ENCODE measurements around the gene GRHPR.

GRHPR gene

DNA sequence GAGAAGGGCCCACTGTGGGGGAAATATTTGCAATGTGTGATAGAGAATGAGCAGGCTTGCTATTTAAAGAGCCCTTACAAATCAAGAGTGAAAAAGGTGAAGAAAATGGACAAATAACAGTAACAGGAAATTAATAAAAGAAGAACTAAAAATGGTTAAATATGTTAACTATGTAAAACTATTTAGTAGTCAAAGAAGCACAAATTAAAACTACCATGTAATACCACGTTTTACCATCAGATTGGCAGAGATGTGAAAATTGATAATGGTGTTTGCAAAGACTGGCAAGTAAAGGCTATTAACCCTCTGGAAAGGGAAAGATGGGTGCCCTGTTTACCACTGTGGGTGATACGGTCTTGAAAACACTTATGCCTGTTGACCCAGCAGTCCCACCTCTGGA is 23.2 kb upstream of the GRHPR start:
- DNase-seq (ENCODE audit: low read depth) = no peak

DNA sequence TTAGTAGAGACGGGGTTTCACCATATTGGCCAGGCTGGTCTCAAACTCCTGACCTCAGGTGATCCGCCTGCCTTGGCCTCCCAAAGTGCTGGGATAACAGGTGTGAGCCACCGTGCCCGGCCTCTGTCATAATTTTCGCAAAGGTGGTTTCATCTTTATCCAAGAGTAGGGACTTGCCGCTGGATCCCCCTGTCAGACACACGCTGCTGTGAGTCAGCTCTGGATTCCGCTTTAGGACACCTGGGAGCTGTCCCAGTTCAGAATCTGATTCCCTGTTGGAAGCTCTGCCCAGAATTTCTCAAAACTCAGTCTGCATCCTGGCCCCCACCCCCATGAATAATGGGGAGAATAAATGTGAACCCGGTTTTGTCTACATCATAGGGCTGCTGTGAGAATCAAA is 17.9 kb upstream of the GRHPR start:
- no peak for DNase-seq (ENCODE audit: low read depth)

DNA sequence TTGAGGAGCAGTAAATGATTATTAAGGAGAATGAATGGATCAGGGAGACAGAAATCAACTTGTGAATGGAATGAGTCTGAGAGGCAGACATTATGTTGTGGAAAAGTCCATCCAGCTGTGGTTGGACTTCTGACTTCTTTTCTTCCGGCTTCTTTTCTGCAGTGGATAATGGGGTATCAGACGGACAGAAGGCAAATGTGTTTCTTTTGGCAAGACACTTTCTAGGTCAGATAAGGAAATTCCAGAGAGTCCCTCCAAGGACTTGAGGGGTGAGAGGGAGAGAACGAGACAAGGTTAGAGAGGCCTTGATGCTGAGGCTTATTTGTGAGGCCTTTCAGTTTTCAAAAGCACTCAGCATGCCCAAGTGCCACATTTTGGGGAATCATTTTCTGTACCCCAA is 17.1 kb upstream of the GRHPR start:
- no peak for DNase-seq (ENCODE audit: low read depth)

DNA sequence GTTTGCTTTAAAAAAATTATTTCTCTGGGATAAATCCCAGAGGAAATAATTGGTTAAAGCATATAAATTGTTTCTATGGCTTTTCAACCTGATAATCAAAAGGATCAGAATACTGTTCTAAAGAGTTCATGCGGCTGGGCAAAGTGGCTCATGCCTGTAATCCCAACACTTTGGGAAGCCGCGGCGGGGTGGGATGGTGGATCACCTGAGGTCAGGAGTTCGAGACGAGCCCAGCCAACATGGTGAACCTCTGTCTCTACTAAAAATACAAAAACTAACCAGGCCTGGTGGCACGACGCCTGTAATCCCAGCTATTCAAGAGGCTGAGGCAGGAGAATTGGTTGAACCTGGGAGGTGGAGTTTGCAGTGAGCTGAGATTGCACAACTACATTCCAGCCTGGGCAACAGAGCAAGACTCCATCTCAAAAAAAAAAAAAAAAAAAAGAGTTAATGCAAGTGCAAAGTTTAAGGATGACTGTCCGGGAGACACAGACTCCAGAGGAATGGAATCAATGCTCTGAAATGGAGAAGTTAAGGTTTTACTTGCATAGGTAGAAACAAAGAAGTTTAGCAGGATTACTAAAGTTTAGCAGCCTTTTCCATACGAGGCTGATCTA is 16.6 kb upstream of the GRHPR start:
- no peak for DNase-seq (ENCODE audit: low read depth)

DNA sequence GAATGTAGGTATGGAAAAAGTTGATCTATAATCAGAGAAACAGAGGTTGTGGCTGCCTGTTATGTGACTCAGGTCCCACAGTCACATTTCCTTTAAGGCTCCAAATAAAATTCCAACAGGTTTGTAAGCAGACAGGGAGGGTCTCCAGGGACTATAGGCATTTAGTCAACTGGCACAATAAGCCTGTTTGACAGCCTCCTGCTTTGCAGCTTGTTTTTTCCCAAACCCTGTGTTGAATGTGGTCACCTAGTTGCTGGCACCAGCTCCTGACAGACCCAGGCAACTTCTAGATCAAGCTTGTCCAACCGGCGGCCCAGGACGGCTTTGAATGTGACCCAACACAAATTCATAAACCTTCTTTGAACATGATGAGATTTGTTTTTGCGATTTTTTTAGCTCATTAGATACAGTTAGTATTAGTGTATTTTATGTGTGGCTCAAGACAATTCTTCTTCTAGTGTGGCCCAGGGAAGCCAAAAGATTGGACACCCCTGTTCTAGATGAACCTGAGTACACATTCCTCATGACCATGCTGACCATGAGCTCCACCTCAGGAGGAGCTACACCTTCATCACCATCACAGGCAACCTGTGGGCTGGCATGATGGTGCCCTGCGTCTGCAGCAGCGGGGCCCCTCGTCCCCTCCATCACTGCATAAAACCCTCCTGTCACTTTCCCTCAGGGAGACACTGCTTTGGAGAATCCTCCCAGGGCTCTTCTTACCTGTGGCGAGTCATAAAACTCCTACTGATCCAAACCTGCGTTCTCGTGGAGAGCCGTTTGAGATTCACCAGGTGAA is 15.7 kb upstream of the GRHPR start:
- no peak for DNase-seq (ENCODE audit: low read depth)

DNA sequence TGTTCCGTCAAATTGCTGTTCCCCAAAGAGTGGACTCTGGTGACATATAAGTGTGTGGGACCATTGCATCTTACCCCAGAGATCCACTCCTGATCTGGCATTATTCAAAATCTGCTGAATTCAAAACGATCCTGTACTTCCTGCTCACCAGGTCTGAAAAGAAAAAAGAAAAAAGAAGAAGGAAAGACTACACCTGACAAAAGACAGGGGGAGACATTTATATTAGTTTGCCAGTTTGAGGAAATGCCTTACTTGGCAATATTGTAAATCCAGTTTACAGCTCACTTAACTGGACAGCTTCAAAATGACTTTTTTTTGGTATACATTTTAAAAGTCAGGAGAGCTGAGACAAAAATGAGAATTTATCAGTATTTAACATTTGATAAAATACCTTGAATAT is 15.0 kb upstream of the GRHPR start:
- no peak for DNase-seq (ENCODE audit: low read depth)

DNA sequence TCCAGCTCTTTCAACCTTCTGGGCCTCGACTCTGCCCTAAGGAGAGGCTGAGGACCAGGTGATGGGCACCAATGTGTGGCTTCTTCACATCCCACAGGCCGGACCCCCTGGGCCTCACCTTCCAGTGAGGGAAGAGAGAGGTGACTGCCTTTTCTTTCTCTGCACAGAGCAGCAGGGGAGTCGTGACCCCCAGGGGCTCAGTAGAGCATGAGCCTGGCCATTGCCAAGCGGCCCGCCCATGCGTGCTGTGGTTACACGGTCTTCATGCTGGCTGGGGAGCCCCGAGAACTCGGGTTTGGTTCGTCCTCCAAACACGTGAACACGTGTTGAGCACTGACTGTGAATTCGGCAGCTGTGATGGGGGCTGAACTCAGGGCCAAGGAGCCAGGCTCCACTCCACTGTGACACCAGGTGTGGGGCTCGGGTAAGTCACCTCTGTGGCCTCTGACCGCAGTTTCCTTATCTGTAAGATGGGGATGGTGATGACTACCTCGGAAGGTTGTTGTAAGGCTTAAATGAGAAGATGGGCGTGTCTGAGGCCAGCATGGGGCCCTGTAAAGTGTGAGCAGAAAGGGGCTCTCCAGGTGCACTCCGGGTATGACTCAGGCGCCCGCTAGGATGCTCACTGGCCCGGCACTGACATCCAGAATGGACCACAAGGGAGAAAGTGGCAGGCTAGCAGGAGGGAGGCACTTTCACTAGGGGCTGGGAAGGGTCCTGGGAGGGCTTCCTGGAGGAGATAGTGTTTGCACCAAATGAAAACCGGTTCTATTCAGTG is 13.4 kb upstream of the GRHPR start:
- DNase-seq (ENCODE audit: low read depth) = peak; percentile 48

DNA sequence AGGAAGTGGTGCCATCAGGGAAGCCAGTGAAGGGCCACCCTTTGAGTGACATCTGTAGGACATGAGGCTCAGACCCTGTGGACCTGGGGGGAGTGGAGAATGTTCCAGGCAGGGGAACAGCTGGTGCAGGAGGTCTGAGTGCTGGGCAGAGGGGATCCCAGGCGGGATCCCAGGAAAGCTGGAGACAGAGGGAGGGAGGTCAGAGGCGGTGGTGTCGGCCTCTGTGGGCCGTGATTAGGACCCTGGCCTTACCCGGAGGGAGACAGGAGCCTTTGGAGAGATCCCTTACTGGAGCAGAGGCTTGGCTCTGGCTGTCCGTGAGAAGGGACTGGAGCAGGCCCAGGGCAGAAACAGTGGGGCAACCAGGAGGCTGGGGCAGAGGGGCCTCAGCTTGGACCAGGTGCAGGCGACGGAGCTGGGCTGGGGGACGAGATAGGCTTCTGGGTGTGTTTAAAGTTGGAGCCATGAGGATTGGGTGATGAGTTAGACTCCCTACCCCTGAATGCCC is 12.1 kb upstream of the GRHPR start:
- no peak for DNase-seq (ENCODE audit: low read depth)

DNA sequence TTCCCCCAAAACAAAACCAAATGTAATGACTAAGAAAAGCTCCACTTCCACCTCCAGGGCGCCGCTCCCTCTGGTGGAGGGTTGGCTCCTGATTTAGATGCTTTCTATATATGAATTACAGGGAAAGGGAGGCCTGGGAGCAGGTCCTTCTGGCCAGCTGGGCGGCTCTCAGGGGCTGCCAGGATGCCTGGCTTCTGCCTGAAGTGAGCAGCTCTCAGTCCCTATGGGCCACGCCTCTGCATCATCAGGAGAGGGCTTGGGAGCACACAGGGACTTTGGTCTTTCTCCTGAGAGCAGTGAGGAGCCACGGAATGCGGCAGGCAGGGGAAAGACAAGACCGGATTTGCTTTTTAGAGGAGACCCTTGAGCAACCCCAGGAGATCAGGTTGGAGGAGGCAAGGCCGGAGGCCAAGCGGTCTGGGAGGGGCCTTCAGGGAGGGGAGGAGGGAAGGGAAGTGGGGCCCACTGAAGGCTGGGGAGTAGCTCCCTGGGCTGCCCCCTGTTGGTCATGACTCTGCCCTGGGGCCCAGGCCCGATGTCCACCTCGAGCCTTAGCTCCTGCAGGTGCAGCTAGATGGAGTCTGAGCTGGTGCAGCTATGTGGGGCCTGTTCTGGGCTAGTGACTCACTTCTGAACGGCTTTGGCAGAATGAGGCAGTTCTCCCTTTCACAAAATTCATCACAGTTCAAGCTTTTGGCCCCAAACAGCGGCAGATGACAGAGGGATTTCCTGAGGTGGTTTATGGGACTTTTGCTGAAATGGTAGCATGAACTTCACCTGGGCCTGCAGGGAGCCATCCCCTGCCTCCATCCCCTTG is 11.3 kb upstream of the GRHPR start:
- no peak for DNase-seq (ENCODE audit: low read depth)

DNA sequence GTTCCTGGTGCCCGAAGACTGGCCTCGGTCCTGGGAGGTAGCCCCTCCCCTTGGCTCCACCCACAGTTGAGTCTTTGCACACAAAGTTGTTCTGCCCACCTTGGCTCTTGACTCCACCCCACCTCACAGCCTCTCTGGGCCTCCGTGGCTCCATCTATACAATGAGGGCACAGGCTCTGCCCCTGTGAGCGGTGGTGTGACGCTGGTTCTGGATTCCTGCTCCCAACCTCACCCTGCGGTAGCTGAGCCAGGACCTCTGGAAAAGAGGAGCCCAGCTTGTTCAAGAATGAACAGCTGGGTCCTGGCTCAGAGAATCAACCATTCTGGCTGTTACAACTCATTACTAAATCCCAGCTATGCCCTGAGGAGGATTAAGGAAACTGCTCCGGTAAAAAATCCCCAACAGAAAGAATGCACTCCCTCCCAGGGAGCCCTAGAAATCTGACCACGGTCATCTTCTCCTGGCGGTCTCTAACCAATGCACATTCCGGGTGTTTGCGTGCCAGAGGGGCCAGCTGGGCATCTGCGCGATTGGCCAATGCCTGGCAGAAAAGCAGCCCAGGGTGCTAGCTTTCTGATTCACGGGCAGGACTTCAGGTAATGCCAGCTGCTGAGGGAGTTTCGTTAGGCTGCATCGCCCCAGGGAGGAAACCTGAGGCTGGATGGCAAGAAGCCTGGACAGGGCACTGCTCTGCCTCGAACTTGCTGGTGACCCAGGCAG is 9.9 kb upstream of the GRHPR start:
- DNase-seq (ENCODE audit: low read depth) = no peak

DNA sequence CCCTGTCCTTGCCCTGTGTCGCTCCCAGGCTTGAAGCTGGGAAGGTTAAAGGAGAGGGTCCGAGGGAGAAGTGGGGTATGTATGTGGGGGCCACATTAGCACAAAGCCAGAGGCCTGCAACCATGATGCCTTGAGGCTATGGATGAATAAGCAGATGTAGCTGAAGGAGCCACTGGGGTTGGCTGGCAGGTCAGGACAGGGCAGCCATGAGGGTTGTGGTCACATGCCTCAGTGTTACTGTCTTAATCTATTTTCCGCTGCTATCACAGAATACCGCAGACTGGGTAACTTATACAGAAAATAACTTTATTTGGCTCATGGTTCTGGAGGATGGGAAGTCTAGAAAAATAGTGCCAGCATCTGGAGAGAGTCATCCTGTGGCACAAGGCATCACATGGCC is 9.2 kb upstream of the GRHPR start:
- DNase-seq (ENCODE audit: low read depth) = no peak

DNA sequence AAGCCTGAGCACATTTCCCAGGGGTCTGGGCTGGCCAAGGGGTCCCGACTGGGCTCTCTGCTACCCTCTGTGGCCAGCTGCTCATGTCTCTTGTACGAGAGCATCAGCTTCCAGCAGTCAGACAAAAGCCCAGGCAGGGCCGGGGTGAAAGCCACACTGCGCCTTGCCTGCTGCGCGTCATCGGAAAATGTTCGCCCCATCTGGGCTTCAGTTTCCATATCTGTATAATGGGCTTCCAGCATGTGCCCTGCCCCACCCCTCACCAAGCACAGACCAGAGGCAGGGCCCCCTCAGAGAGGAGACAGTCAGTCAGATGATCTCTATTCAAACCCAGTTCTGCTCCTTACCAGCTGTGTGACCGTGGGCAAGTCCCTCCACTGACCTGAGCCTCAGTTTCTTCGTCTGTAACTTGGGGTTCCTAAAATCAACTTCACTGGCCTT is 8.0 kb upstream of the GRHPR start:
- no peak for DNase-seq (ENCODE audit: low read depth)

DNA sequence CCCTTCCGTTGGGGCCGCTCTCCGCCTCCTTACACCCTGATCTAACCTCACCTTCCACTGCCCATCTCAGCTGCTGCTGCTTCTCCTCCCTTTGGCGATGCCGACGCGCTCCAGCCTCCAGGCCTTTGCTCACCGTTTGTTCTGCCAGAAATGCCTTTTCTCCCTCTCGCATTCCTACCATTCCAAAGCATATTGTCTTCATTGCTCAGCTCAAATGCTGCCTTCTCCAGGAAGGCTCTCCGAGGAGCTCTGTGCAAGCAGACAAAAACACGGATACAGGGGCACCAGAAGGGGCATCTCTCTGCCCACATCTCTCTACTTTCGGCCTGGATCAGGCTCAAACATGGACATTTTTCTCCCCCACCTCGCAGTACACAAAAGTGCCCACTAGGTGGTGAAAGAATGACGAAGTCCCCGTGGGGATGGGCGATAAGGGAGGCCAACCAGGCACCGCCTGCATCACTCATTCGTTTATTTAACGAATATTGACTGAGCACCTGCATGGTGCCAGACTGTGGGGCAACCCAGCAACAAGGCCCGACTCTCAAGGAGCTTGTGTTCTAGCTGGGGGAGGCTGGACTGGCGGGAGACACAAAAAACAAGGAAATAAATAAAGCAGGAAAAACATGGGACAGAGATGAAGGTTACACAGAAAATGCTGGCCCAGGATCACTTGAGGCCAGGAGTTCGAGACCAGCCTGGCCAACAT is 7.3 kb upstream of the GRHPR start:
- DNase-seq (ENCODE audit: low read depth) = peak; percentile 46

DNA sequence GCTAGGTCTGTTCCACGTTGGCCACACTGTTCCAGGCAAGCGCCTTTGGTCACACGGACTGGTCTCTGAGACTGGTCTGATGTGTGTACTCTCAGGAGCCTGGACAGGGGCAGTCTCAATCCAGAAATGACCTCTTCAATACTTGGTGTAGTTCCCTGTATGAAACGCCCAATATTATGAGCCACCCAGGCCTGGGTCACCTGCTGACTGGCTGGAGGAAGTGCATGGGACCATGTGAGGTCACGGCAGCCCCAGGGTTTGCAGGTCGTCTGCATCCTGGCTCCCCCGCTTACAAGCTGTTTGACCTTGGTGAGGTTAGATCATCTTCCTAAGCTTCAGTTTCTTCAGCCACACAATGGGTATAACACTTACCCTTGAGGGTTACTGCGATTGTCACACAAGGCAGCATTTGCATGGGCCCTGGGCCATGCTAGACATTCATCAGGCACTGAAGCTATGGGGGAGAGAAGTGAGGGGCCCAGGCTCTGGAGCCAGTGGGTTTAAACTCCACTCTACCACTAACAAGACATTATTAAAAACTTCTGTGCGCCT is 5.2 kb upstream of the GRHPR start:
- no peak for DNase-seq (ENCODE audit: low read depth)

DNA sequence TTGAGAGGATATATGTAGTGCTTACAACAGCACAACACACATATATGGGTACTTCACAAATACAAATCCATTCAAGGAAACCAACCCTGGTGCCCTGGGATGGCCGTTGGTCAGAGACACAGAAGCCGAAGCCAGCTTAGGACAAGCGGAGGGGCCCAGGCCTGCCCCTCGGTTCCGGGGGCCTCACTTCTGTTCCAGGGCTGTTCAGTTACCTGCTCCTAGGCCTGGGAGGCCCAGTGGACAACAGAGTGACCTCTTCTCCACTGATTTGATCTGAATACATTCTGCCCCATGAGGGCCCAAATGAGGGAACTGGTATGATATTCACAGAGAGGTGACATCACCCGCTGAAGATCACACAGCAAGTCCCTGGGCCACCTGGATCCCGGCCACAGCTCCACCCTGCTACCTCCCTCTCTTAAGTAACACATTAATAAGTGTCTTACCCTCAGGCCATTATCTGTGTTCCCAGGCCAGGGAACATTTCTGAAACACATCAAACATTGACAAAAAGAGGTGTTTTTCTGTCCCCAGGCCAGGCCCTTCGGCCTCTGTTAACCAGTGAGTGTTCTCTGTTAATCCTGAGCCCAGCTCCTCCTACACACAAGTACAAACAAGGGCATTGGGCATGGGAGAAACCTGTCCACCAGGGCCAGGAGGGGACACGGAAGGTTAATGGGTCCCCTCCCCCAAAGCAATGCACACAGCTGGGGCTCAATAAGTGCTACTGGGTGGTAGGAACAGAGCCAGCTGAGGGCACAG is 4.5 kb upstream of the GRHPR start:
- DNase-seq (ENCODE audit: low read depth) = no peak

DNA sequence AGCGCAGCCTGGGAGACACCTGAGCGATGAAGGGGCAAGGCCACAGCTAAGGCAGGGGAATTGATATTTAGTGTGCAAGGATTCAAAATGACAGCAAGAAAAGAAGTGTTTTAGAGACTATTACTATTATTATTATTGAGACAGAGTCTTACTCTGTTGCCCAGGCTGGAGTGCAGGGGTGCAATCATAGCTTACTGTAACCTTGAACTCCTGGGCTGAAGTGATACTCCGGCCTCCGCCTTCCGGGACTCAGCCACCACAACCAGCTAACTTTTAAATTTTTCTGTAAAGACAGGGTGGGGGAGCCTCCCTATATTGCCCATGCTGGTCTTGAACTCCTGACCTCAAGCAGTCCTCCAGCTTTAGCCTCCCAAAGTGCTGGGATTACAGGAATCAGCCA is 3.3 kb upstream of the GRHPR start:
- DNase-seq (ENCODE audit: low read depth) = no peak

DNA sequence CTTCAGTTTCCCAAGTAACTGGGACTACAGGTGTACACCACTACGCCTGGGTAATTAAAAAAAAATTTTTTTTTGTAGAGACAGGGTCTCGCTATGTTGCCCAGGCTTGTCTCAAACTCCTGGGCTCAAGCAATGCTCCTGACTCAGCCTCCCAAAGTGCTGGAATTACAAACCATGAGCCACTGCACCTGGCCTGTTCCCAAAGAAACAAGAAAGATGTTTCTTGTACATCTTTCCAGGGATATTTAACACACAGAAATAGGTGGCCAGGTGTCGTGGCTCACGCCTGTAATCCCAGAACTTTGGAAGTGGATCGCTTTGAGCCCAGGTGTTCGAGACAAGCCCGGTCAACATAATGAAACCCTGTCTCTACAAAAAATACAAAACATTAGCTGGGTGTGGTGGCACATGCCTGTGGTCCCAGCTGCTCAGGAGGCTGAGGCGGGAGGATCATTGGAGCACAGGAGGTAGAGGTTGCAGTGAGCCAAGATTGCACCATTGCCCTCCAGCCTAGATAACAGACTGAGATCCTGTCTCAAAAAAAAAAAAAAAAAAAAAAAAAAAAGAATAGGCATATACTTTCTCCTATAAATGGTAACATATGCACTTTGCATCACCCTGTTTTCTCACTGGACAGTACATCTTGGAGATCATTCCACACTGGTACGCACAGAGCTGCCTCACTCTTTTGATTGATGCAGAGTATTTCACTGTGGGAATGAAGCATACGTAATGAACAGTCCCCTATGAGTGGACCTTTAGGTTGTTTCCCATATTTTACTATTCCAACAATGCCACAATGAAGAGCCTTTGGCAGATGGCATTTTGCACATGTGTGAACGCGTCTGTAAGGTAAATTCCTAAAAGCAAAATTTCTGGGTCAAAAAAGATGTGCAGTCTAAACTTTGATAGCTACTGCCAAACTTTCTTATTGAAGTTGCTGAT is 2.0 kb upstream of the GRHPR start:
- DNase-seq (ENCODE audit: low read depth) = no peak

DNA sequence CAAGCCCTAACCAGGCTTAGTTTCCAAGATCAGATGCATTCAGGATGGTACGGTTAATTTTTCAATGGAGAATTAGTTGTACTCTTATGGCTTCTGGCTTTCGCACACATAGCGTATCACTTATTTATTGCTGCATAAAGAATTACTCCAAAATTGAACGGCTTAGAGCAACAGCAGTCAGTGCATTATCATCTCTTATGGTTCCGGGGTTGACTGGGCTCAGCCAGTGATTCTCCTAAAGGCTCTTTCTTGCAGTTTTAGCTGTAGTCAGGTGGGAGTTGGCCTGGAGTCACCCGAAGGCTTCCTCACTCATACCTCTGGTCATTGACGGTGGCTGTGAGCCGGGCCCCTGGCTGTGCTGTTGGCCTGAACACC is 595 bp upstream of the GRHPR start:
- DNase-seq (ENCODE audit: low read depth) = no peak

DNA sequence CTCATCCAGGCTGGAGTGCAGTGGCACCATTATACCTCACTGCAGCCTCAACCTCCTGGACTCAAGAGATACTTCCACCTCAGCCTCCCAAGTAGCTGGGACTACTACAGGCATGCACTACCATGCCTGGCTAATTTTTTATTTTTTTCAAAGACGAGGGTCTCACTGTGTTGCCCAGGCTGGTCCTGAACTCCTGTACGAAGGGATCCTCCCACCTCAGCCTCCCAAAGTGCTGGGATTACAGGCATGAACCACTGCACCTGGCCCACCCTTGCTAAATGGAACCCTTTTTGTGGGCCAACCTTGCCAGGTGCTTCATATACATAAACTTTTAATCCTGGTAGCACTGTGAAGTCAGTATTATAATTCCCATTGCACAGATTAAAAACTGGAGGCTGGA is 1.0 kb downstream of the GRHPR start:
- DNase-seq (ENCODE audit: low read depth) = no peak
